Measurements from ENCODE around the gene KCNA3. TPM values are rescaled to one million over a fixed set of nuclear protein-coding genes. Genes with fewer than 3 reads are reported as not detected.

KCNA3 gene
- polyA plus RNA-seq, 3 donors: 4.8 to 7.7 (median 5.6) TPM

DNA sequence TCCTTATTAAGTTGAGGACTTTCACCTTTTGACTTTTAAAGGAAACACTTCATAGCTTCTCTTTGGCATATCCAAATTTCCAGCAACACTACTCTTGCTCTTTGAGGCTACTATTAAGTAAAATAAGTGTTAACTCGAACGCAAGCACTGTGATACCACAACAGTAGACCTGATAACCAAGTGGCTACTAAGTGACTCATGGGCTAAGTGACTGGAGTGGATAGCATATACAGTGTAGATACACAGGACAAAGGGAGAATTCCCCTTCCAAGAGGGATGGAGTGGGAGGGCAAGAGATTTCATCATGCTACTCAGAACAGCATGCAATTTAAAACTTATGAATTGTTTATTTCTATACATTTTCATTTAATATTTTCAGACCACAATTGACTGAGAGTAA is 9.8 kb upstream of the KCNA3 start:
- H3K36me3 Mint-ChIP-seq: peaks cover 0 to 9% of the 10 kb centered on the region in 2 donors
- no peak overlapping the region for H3K27ac Mint-ChIP-seq
- no peaks in the 10 kb centered on the region for H3K36me3 ChIP-seq (replicated peaks in 1 of 2; ENCODE audit: control insufficient read depth in 1 of 2, insufficient read depth in 2 of 2, low read length in 2 of 2)
- no peak overlapping the region for H2AFZ ChIP-seq (ENCODE audit: insufficient read depth, low read depth, low read length, poor library complexity, severe bottlenecking)
- no peaks in the 10 kb centered on the region for H3K27me3 ChIP-seq (ENCODE audit: control insufficient read depth in 2 of 2, insufficient read depth in 2 of 2, low read length in 2 of 2)
- H3K4me3 ChIP-seq (replicated peaks in 1 of 3; ENCODE audit: low read depth in 2 of 3, low read length in 3 of 3): no peak overlapping the region
- peaks cover 33 to 42% of the 10 kb centered on the region in 2 donors for H3K4me1 ChIP-seq (ENCODE audit: control insufficient read depth in 1 of 2, insufficient read depth in 2 of 2, low read length in 2 of 2)
- H3K9ac ChIP-seq (ENCODE audit: insufficient read depth, low read length, poor library complexity, severe bottlenecking): no peak overlapping the region
- H3K4me3 Mint-ChIP-seq: no peak overlapping the region
- H3K4me1 Mint-ChIP-seq: peaks cover 46% of the 10 kb centered on the region
- H3K4me2 ChIP-seq (replicated peaks; ENCODE audit: extremely low read depth, low read length, poor library complexity, severe bottlenecking): no peak overlapping the region
- intact Hi-C loops (cut with micrococcal nuclease): no loop called here
- H3K79me2 ChIP-seq (ENCODE audit: insufficient read depth, low read length): no peaks in the 10 kb centered on the region
- H3K27me3 Mint-ChIP-seq (ENCODE audit: low read depth in 3 of 3): peaks cover 0 to 2% (median 1%) of the 10 kb centered on the region in 3 donors
- no peak overlapping the region for H3K27ac ChIP-seq (ENCODE audit: low read depth in 1 of 2, low read length in 2 of 2)
- H3K9me3 Mint-ChIP-seq: peaks cover 0 to 3% (median 0%) of the 10 kb centered on the region in 7 donors
- H4K20me1 ChIP-seq (ENCODE audit: insufficient read depth, low read length): no peaks in the 10 kb centered on the region
- H3K9me3 ChIP-seq (replicated peaks in 1 of 2; ENCODE audit: control insufficient read depth in 1 of 2, insufficient read depth in 1 of 2, low read length in 2 of 2): no peaks in the 10 kb centered on the region
- DNase-seq: no peak
- WGBS (ENCODE audit: insufficient coverage): no CpG with 5 or more reads among the region's 2 CpGs
- TF ChIP-seq, protein P1, sequence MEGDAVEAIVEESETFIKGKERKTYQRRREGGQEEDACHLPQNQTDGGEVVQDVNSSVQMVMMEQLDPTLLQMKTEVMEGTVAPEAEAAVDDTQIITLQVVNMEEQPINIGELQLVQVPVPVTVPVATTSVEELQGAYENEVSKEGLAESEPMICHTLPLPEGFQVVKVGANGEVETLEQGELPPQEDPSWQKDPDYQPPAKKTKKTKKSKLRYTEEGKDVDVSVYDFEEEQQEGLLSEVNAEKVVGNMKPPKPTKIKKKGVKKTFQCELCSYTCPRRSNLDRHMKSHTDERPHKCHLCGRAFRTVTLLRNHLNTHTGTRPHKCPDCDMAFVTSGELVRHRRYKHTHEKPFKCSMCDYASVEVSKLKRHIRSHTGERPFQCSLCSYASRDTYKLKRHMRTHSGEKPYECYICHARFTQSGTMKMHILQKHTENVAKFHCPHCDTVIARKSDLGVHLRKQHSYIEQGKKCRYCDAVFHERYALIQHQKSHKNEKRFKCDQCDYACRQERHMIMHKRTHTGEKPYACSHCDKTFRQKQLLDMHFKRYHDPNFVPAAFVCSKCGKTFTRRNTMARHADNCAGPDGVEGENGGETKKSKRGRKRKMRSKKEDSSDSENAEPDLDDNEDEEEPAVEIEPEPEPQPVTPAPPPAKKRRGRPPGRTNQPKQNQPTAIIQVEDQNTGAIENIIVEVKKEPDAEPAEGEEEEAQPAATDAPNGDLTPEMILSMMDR (IDR thresholded peaks at IDR 0.05): no peak

DNA sequence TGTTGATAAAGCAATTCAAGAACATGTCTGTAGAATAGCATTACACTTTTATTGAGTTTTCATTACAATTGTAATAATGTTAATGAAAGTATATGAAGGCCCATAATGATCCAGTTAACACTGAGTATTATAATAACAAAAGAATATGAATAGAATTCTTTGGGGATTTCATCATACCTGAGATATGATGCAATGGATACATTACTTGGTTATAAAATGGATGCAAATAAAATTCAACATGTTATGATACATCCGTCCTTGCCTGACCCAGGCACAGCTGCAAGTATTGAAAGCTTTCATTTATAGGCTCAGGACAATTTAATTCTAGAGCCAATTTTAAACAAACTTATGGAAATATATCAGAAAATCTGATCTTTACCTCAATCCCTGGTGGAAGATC is 8.2 kb upstream of the KCNA3 start:
- H3K4me1 ChIP-seq (ENCODE audit: control insufficient read depth in 1 of 2, insufficient read depth in 2 of 2, low read length in 2 of 2): peaks cover 25 to 30% of the 10 kb centered on the region in 2 donors
- H3K36me3 ChIP-seq (replicated peaks in 1 of 2; ENCODE audit: control insufficient read depth in 1 of 2, insufficient read depth in 2 of 2, low read length in 2 of 2): no peaks in the 10 kb centered on the region
- H2AFZ ChIP-seq (ENCODE audit: insufficient read depth, low read depth, low read length, poor library complexity, severe bottlenecking): no peak overlapping the region
- H3K27me3 ChIP-seq (ENCODE audit: control insufficient read depth in 2 of 2, insufficient read depth in 2 of 2, low read length in 2 of 2): no peaks in the 10 kb centered on the region
- H3K4me3 ChIP-seq (replicated peaks in 1 of 3; ENCODE audit: low read depth in 2 of 3, low read length in 3 of 3): no peak overlapping the region
- no peaks in the 10 kb centered on the region for H3K9me3 ChIP-seq (replicated peaks in 1 of 2; ENCODE audit: control insufficient read depth in 1 of 2, insufficient read depth in 1 of 2, low read length in 2 of 2)
- intact Hi-C loops (cut with micrococcal nuclease): no loop called here
- H4K20me1 ChIP-seq (ENCODE audit: insufficient read depth, low read length): no peaks in the 10 kb centered on the region
- no peaks in the 10 kb centered on the region for H3K79me2 ChIP-seq (ENCODE audit: insufficient read depth, low read length)
- H3K9ac ChIP-seq (ENCODE audit: insufficient read depth, low read length, poor library complexity, severe bottlenecking): no peak overlapping the region
- Mint-ChIP-seq H3K9me3 (peaks cover 0 to 3% (median 0%) of the 10 kb centered on the region in 7 donors), H3K4me3 (no peak overlapping the region), H3K36me3 (peaks cover 3 to 9% of the 10 kb centered on the region in 2 donors), H3K4me1 (peaks cover 38% of the 10 kb centered on the region), H3K27ac (no peak overlapping the region), H3K27me3 (ENCODE audit: low read depth in 3 of 3) (peaks cover 0 to 2% (median 1%) of the 10 kb centered on the region in 3 donors)
- no peak overlapping the region for H3K27ac ChIP-seq (ENCODE audit: low read depth in 1 of 2, low read length in 2 of 2)
- no CpG with 5 or more reads among the region's 1 CpG for WGBS (ENCODE audit: insufficient coverage)
- TF ChIP-seq, protein P1 (IDR thresholded peaks at IDR 0.05): no peak
- DNase-seq: no peak
- H3K4me2 ChIP-seq (replicated peaks; ENCODE audit: extremely low read depth, low read length, poor library complexity, severe bottlenecking): no peak overlapping the region
